AG09309 (cell line): ENCODE measurements around the gene CCNQ.

ENCODE experiments used
- DNase-seq: peaks from one replicate; pipeline ENCODE4 v3.0.0-alpha.2; 2010; ENCODE audit warnings: low read depth
- H3K4me3 ChIP-seq: 2 replicates; pipeline ENCODE4 v1.5.1; 2011; ENCODE audit warnings: mild to moderate bottlenecking, low read depth, low read length, moderate library complexity; ENCODE audit not compliant: control insufficient read depth
- CTCF ChIP-seq: IDR thresholded peaks from 2 replicates; pipeline ENCODE4 v1.5.1; 2011; ENCODE audit warnings: mild to moderate bottlenecking, low read depth, low read length, inconsistent platforms; ENCODE audit not compliant: insufficient read depth, control insufficient read depth; ENCODE audit errors: missing control alignments

Gene CCNQ

GRCh38 chrX:153632595-153632946 is 33.6 kb upstream of the CCNQ start:
- DNase-seq = no peak
- H3K4me3 ChIP-seq = no peak overlapping the region
- TF ChIP-seq CTCF = no peak

- H3K4me3 ChIP-seq = no peak overlapping the region
- TF ChIP-seq CTCF = no peak
- DNase-seq = no peak
Observed at GRCh38 chrX:153631907-153632594, 33.1 kb upstream of the CCNQ start.

- no peak overlapping the region for H3K4me3 ChIP-seq
- no peak for DNase-seq
- no peak for TF ChIP-seq CTCF
Observed at GRCh38 chrX:153631346-153631745, 32.4 kb upstream of the CCNQ start.

GRCh38 chrX:153628665-153629064 is 29.7 kb upstream of the CCNQ start:
- DNase-seq = no peak
- TF ChIP-seq CTCF = no peak
- no peak overlapping the region for H3K4me3 ChIP-seq

- no peak for DNase-seq
- TF ChIP-seq CTCF = no peak
- no peak overlapping the region for H3K4me3 ChIP-seq
Observed at GRCh38 chrX:153628129-153628528, 29.2 kb upstream of the CCNQ start.

- H3K4me3 ChIP-seq = no peak overlapping the region
- DNase-seq = no peak
- no peak for TF ChIP-seq CTCF
Observed at GRCh38 chrX:153627675-153628111, 28.8 kb upstream of the CCNQ start.
